Effector CD4-positive, alpha-beta T cell (primary cell): ENCODE data around the gene PTP4A2.
A peak's percentile ranks its signal among the peaks of the same experiment; 100 is the strongest.

Source experiments
- DNase-seq: peaks from one replicate; pipeline ENCODE4 v3.0.0-alpha.2; 2020
- total RNA-seq: gene quantifications from one replicate; lab custom pipeline; 2026; lab: John Stamatoyannopoulos, UW

PTP4A2 gene
- total RNA-seq = 271 reads per million, percentile 95 among the genes with 10 or more reads in this experiment

DNA sequence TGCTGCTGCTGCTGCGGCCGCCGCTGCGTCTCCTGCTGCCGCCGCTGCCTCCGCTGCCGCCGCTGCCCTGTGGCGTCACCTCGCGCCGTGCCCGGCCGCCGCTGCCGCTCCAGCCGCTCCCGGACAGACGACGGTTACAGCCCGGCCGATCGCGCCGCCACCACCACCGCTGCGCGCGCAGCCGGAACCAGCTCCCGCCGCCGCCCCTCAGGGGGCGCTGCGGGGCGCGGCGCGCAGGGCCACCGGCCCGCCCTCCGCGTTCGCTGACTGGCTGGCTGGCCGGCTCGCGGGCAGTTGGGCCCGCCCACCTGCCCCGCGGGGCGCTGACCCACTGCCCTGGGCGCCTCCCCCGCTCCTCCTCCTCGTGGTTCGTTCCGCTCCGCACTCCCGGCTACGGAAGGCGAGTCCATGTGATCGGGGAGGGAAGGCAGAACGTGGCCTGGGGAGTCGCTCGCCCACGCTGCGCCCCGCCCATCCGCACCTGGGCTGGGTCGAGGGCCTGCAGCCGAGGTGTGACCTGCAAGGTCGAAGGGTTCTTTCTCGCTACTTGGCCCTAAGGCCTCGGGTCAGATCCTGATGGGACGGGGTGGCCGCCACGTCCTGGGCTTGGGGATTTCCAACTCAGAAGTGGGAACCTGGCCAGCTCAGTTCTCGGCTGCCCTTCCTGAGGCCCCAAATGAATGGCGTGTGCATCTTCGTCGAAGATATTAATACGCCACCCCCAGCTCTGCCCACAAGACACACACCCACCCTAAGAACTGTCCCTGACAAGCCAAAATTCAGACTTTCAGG lies at the start of gene PTP4A2:
TSS of gene PTP4A2 (minus strand) at position 185 of the 792 bp plus-strand sequence. CDS start 19,303 bp downstream, outside the sequence.
- DNase-seq = peak; percentile 75

DNA sequence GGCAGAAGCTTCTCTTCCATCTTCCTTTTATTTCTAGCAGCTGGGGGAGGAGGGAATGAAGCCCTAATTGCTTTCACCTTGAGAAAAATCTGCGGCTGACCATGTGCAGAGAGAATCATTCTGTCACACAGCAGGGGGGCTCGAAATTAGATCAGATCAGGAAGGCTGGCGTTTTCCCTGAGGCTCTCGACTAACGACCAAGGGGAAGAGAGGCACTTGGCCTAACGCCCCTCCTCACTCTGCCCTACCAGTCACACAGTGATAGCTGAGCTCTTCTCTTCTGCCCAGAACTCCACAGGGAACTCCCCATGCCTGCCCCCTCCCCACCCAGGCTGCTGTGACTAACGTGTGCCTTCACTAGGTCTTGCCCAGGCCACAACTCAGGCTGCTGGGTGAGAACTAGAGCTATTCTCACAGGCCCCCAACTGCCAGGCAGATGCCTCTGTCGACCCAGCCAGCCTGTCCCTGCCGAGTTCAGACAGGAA lies 49.0 kb upstream of the PTP4A2 start:
- DNase-seq = no peak

GRCh38 chr1:31985430-31985829 lies 47.3 kb upstream of the PTP4A2 start:
- DNase-seq = no peak

DNA sequence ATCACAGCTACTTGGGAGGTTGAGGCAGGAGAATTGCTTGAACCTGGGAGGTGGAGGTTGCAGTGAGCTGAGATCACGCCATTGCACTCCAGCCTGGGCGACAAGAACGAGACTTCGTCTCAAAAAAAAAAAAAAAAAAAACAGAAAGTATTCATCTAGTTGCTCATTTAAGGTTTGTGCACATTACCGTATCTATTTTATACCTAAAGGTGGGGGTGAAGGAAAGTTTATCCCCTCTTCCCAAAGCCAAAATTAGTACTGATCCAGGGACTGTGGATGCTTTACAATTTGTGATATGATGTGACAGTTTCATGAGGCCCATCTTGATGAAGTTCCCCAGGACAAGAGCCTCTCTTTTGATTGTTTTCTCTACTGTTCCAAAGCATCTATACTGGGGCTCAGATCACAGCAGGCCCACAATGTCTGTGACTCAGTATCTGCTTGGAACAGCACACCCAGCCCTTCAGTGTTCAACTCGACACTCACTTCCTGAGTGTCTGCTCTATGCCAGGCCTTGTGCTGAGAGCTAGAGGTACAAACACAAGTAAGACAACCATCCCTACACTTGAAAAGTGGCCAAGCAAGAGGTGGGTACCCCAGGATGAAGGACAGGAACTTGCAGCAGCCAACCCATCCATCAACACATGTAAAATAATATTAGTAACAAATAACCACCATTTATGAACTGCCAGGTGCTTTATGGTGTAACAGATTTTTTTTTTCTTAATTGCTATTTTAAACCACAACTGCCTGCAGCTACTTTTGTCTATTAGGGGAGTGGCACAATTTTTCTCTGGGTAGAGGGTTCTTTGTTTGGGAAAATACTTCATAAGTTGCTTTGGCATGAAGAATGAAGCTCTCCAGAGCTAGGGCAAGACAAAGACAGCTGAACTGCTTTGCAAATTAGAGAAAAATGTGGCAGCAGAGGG lies 46.5 kb upstream of the PTP4A2 start:
- DNase-seq = peak; percentile 23

DNA sequence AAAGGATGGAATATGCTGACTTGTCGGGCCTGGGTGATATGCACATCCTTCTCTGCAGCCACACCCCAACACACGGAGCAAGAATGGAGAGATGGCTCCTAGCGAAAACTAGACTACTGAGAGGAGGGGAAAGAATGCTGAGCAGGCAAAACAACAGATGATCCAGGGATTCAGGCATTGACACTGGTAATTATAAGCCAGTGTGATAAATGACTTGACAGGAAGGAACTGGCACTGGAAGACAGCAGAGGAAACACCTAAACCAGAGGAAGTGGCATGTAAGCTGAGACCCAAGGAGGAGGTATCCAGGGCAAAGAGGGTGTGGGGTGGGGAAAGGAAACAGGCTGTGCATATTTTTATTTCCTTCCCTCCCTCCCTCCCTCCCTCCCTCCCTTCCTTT lies 43.8 kb upstream of the PTP4A2 start:
- peak; percentile 19 for DNase-seq

- DNase-seq = no peak
Measured at GRCh38 chr1:31981456-31981839, 43.3 kb upstream of the PTP4A2 start.

DNA sequence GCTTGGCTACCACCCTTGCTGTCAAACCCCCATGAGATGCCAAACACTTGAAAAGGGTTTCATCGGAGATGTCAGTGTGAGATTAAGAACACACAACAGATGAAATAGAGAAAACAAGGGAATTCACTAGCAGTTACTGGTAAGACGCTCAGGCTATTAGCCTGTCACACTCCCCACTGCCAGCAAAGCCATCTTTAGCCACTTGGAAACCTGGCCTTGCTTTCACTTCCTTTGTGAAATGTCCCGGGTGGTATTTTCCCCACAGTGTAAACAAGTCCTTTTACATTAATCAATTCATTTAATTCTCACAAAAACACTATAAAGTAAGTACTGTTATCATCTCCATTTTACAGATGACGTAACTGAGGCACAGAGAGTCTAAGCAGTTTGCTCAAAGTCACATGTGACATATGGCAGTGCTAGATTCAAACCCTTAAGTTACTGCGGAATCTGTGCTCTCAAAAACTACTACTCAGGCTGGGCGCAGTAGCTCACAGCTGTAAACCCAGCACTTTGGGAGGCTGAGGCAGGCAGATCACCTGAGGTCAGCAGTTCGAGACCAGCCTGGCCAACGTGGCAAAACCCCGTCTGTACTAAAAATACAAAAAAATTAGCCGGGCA lies 42.8 kb upstream of the PTP4A2 start:
- no peak for DNase-seq

DNA sequence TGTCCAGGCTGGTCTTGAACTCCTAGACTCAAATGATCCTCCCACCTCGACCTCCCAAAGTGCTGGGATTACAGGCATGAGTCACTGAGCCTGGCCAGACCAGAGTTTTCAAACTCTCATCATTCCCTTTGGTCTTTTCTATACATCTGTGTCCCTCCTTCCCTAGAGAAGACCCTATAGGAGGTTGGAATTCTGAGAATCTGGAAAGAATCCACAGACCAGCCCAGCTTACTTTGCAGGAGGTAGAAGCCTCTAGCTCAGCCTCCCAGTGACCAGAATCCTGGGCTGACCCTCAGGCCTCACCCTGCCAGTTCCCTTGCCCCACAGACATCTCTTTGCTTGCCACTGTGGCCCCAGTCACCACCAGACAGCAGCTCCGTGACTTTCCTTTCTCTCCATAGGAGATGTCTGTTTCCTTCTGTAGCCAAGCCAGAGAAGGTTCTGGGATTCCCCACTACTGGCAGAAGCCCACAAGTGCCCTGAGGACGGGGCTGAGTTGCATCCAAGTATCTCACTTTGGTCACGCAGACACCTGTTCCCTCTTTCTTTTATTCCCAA lies 40.8 kb upstream of the PTP4A2 start:
- no peak for DNase-seq

DNA sequence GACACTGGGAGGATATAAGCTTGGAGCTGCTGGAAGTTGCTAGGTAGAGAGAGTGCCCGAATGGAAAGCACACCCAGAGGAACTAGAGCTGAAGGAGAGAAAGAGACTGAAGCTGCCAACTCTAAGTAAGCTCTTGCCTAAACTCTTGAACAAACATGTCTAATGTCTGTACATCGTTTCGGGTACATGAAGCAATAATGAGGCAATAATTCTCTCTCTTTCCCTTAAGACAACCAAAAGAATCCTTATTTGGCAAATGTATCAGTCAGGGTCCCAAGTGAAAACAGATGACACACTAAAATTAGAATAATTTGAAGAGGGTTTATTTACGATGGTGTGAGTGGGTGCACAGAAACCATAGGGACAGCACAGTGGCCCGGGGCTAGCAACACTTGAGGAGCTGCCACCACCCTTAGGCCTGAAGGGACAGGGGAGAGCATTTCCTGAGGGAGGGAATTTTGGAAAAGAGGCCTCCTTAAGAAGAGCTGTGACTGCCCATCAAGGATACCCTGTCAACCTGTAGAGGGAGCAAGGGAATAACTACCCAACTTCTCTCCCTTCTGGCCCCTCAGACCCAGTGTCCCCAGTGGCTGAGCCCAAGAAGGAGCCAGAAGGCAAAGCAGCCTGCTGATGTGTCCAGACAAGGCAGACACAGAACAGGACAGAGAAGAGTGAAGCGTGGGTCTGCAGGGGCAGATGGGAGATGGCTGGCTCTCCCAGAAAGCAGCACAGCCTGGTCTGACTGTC lies 39.4 kb upstream of the PTP4A2 start:
- no peak for DNase-seq

DNA sequence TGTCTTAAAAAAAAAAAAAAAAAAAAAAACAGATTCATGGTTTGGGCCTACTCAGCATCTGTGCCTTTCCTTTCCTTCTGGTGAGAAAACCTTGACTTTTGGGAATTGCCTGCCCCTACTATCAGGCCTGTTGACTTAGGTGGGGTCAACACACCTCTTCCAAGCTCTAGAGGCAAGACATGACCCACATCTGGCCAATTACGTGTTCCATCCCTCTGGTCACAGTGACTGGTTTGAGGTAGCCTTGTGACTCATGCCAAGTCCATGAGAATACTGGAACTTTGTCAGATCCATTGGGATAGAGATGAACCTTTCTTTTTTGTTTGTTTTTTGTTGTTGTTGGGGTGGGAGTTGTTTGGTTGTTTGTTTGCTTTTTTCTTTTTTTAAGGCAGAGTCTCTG lies 38.2 kb upstream of the PTP4A2 start:
- DNase-seq = no peak

- no peak for DNase-seq
Measured at GRCh38 chr1:31970873-31971272, 32.7 kb upstream of the PTP4A2 start.

- DNase-seq = no peak
Measured at GRCh38 chr1:31961536-31961935, 23.4 kb upstream of the PTP4A2 start.

DNA sequence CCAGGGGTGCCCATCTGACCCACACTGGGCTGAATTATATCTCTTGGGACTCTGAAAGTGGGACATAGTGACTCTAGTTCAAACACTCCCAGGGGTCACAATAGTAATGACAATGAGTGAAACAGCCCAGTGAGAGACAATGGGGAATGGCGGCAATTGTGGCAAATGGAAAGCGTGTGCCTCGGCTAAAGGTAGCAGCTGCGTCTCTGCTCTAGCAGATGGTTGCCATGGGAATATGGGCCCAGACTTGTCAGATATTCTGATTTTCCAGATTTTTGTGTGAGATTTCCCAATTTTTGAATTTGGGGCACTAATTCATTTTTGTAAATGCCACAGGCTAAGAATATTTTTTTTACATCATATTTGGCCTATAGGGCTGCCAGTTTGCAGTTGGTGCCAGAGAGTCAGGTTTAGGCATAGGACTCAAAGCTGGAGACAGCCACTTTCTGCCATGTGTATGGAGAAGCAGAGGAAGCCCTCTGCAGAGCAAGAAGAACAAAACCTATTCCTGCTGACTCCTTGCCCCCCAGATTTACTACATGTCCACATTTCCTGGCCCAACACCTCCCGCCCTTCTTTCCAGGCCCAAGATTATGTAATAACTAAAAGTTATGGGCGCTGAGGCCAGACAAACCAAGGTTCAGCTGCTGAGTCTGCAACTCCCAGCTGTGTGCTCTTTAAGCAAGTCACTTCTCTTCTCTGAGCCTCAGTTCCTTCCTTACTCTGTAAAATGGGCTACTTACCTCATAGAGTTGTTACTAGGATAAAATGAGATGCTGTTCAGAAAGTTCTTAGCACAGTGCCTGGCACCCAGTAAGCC lies 21.6 kb upstream of the PTP4A2 start:
- no peak for DNase-seq

GRCh38 chr1:31957701-31958674 lies 19.8 kb upstream of the PTP4A2 start:
- DNase-seq = no peak

DNA sequence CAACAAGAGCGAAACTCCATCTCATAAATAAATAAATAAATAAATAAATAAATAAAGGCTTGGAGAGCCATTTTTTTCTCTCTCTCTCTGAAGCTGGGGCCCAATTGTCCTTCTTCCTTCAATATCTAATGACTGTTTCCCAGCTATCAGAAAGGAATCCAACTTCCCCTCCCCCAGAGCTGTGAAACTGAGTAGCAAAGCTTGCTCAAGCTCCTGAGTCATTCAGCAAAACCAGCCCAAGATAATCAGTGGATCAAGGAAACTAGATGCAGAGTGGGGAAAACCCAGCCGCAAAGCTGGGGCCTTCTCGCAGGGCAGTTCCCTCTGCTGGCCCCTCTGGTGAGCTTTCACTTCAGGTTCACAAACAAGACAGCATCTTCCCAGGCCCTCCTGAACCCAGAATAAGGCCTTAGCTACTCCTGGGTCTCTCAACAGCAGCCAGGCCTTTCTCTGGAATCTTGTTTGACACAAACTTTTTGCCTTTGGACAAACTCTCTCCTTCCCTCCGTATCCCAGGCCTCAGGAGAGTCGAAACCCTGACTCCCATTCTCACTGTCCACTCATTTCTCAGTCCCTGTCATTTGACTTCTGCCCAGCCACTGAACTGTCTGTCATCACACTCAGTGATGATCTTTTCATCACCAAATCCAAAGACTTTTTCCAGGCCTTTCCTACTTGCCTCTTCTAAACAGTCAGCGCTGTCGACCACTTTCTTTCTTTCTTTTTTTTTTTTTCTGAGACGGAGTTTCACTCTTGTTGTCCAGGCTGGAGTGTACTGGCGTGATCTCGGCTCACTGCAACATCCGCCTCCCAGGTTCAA lies 18.0 kb upstream of the PTP4A2 start:
- peak; percentile 65 for DNase-seq

GRCh38 chr1:31954607-31955283 lies 16.6 kb upstream of the PTP4A2 start:
- DNase-seq = no peak

DNA sequence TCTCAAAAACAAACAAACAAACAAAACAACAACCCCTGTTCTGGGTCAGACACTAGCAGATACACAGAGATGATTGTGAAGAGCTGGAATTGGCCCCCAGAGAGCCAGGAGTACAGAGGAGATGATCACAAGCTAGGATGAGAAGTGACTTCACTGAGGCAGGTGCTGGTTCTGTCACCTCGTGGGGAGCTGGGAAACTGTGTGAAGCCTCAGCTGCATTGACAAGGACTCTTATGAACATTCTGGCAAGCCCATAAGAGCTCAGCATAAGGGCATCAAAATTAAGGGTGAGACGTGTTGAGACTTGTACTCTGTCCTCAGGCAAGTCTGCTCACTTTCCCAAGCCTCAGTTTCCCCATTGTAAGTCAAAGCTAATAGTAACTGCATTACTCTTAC lies 14.7 kb upstream of the PTP4A2 start:
- DNase-seq = no peak

- no peak for DNase-seq
Measured at GRCh38 chr1:31951276-31951675, 13.1 kb upstream of the PTP4A2 start.
